GM18951 (cell line): ENCODE results near the gene ALS2.
A peak's percentile ranks its signal among the peaks of the same experiment; 100 is the strongest.
"Not testable (repeated sequence)": the region's sequence is repeated elsewhere in the genome, so short reads cannot be mapped to it uniquely, and the experiment has no call there.

ENCODE experiments used
- POLR2A ChIP-seq: IDR thresholded peaks from 4 replicates; pipeline ENCODE4 v1.6.1; 2011; ENCODE audit warnings: mild to moderate bottlenecking; ENCODE audit not compliant: insufficient read length, insufficient read depth; ENCODE audit errors: extremely low read depth
- in situ Hi-C: fragments of 300-500 bp; cut with MboI; formaldehyde crosslinking; loops from one replicate; pipeline ENCODE4 v1.12.0; 2022; ENCODE audit warnings: low sequenced_read_pairs, mixed read lengths, inconsistent platforms; ENCODE audit not compliant: unreplicated experiment

The ALS2 gene

GRCh38 chr2:201780674-201781493, at the start of gene ALS2:
Gene ALS2, minus strand, starts transcription at chr2:201780933. Its CDS starts 12,048 bp downstream, at chr2:201768885.
- in situ Hi-C loops: no loop called here
- TF ChIP-seq POLR2A: peak; percentile 78

- no peak for TF ChIP-seq POLR2A
- in situ Hi-C loops: no loop called here
Measured at GRCh38 chr2:201828220-201828619, 47.5 kb upstream of the ALS2 start.

GRCh38 chr2:201827621-201828020, 46.9 kb upstream of the ALS2 start:
- in situ Hi-C loops: no loop called here
- no peak for TF ChIP-seq POLR2A

GRCh38 chr2:201824212-201824611, 43.5 kb upstream of the ALS2 start:
- in situ Hi-C loops: no loop called here
- TF ChIP-seq POLR2A: no peak

- TF ChIP-seq POLR2A: no peak
- in situ Hi-C loops: no loop called here
Measured at GRCh38 chr2:201821080-201821479, 40.3 kb upstream of the ALS2 start.

- TF ChIP-seq POLR2A: no peak
Measured at GRCh38 chr2:201820383-201821007, 39.8 kb upstream of the ALS2 start.

GRCh38 chr2:201816657-201817575, 36.2 kb upstream of the ALS2 start:
- in situ Hi-C loops: no loop called here
- TF ChIP-seq POLR2A: no peak

More at GRCh38 chr2:201820383-201821007, 39.8 kb upstream of the ALS2 start:
- in situ Hi-C loops: no loop called here

- in situ Hi-C loops: no loop called here
- no peak for TF ChIP-seq POLR2A
Measured at GRCh38 chr2:201813996-201814760, 33.4 kb upstream of the ALS2 start.

GRCh38 chr2:201810604-201811003, 29.9 kb upstream of the ALS2 start:
- in situ Hi-C loops: not testable (repeated sequence)

GRCh38 chr2:201809633-201810032, 28.9 kb upstream of the ALS2 start:
- in situ Hi-C loops: no loop called here
- TF ChIP-seq POLR2A: no peak

- in situ Hi-C loops: no loop called here
Measured at GRCh38 chr2:201808027-201808426, 27.3 kb upstream of the ALS2 start.

GRCh38 chr2:201807452-201807999, 26.8 kb upstream of the ALS2 start:
- in situ Hi-C loops: no loop called here
- TF ChIP-seq POLR2A: no peak

More at GRCh38 chr2:201808027-201808426, 27.3 kb upstream of the ALS2 start:
- no peak for TF ChIP-seq POLR2A
